ENCODE measurements around the gene ATP13A5. TPM values are rescaled to one million over a fixed set of nuclear protein-coding genes. Genes with fewer than 3 reads are reported as not detected.

Gene ATP13A5
- total and polyA plus RNA-seq, 2 experiments from 2014 or later = not detected

DNA sequence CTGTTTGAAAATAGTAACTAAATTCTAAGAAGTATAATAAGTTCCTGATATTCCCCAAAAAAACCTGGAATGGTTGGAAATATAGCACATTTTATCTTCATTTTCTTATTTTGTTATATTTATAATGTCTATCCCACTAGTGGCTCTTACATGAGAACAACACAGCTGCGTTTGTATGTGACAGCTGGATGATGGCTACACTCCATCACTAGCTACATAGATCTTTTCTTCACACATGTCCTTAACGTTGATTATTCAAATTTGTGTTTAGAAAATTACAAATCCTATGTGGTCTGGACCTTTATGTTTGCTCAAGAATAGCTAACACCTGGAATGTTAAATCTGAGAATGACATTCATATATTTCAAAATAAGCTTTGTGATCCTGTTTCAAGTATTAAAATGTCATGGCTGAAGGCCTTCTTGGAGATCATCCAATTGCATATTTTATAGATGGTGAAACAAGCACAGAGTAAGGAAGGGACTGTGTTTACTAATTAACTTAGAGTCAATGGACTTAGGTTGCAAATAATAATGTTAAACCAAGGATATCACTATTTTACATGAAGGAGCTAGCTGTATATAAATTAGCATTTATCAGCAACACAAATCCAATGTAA, 60.8 kb downstream of the ATP13A5 start:
- DNase-seq (ENCODE audit: low spot score) (no peak), ATAC-seq (no peak)
- no peak overlapping the region for H3K4me3 Mint-ChIP-seq
- H3K9me3 Mint-ChIP-seq = no peaks in the 10 kb centered on the region
- H3K9me2 ChIP-seq (ENCODE audit: insufficient read depth) = peaks cover 4% of the 10 kb centered on the region
- H3K27me3 Mint-ChIP-seq (ENCODE audit: insufficient read depth, low read depth, poor library complexity) = no peaks in the 10 kb centered on the region
- no peak overlapping the region for H3K4me3 ChIP-seq
- no peaks in the 10 kb centered on the region for H3F3A ChIP-seq (replicated peaks; ENCODE audit: low read depth)
- peaks cover 9% of the 10 kb centered on the region for H3K4me1 ChIP-seq (ENCODE audit: insufficient read depth)
- no peaks in the 10 kb centered on the region for H3K36me3 Mint-ChIP-seq (ENCODE audit: low read depth)
- no peaks in the 10 kb centered on the region for H3K36me3 ChIP-seq (ENCODE audit: insufficient read depth)
- H3K27ac Mint-ChIP-seq = no peak overlapping the region
- no peak overlapping the region for H2AFZ ChIP-seq
- no peaks in the 10 kb centered on the region for H3K27me3 ChIP-seq (ENCODE audit: insufficient read depth)
- H3K4me2 ChIP-seq = no peak overlapping the region
- peaks cover 5% of the 10 kb centered on the region for H3K4me1 Mint-ChIP-seq
- H3K27ac ChIP-seq (ENCODE audit: low read depth) = no peak overlapping the region
- no peaks in the 10 kb centered on the region for H4K20me1 ChIP-seq (replicated peaks; ENCODE audit: insufficient read depth)
- TF ChIP-seq ZNF331 (CRISPR knock-in tag; IDR thresholded peaks at IDR 0.05; ENCODE audit: low read depth) (no peak), EZH2phosphoT487 (IDR thresholded peaks at IDR 0.05; ENCODE audit: unreplicated experiment) (no peak), NANOG (IDR thresholded peaks at IDR 0.05; ENCODE audit: borderline replicate concordance) (no peak), EZH2 (IDR thresholded peaks at IDR 0.05; ENCODE audit: low read depth, unreplicated experiment) (no peak), POLR2AphosphoS5 (IDR thresholded peaks at IDR 0.05; ENCODE audit: low read depth) (no peak), STAT1 (IDR thresholded peaks at IDR 0.05; ENCODE audit: unreplicated experiment) (no peak)
- TF ChIP-seq, protein P1, sequence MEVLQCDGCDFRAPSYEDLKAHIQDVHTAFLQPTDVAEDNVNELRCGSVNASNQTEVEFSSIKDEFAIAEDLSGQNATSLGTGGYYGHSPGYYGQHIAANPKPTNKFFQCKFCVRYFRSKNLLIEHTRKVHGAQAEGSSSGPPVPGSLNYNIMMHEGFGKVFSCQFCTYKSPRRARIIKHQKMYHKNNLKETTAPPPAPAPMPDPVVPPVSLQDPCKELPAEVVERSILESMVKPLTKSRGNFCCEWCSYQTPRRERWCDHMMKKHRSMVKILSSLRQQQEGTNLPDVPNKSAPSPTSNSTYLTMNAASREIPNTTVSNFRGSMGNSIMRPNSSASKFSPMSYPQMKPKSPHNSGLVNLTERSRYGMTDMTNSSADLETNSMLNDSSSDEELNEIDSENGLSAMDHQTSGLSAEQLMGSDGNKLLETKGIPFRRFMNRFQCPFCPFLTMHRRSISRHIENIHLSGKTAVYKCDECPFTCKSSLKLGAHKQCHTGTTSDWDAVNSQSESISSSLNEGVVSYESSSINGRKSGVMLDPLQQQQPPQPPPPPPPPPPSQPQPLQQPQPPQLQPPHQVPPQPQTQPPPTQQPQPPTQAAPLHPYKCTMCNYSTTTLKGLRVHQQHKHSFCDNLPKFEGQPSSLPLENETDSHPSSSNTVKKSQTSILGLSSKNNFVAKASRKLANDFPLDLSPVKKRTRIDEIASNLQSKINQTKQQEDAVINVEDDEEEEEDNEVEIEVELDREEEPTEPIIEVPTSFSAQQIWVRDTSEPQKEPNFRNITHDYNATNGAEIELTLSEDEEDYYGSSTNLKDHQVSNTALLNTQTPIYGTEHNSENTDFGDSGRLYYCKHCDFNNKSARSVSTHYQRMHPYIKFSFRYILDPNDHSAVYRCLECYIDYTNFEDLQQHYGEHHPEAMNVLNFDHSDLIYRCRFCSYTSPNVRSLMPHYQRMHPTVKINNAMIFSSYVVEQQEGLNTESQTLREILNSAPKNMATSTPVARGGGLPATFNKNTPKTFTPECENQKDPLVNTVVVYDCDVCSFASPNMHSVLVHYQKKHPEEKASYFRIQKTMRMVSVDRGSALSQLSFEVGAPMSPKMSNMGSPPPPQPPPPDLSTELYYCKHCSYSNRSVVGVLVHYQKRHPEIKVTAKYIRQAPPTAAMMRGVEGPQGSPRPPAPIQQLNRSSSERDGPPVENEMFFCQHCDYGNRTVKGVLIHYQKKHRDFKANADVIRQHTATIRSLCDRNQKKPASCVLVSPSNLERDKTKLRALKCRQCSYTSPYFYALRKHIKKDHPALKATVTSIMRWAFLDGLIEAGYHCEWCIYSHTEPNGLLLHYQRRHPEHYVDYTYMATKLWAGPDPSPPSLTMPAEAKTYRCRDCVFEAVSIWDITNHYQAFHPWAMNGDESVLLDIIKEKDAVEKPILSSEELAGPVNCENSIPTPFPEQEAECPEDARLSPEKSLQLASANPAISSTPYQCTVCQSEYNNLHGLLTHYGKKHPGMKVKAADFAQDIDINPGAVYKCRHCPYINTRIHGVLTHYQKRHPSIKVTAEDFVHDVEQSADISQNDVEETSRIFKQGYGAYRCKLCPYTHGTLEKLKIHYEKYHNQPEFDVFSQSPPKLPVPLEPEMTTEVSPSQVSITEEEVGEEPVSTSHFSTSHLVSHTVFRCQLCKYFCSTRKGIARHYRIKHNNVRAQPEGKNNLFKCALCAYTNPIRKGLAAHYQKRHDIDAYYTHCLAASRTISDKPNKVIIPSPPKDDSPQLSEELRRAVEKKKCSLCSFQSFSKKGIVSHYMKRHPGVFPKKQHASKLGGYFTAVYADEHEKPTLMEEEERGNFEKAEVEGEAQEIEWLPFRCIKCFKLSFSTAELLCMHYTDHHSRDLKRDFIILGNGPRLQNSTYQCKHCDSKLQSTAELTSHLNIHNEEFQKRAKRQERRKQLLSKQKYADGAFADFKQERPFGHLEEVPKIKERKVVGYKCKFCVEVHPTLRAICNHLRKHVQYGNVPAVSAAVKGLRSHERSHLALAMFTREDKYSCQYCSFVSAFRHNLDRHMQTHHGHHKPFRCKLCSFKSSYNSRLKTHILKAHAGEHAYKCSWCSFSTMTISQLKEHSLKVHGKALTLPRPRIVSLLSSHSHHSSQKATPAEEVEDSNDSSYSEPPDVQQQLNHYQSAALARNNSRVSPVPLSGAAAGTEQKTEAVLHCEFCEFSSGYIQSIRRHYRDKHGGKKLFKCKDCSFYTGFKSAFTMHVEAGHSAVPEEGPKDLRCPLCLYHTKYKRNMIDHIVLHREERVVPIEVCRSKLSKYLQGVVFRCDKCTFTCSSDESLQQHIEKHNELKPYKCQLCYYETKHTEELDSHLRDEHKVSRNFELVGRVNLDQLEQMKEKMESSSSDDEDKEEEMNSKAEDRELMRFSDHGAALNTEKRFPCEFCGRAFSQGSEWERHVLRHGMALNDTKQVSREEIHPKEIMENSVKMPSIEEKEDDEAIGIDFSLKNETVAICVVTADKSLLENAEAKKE (CRISPR knock-in tag; IDR thresholded peaks at IDR 0.05) = no peak
- TF ChIP-seq, protein P2, sequence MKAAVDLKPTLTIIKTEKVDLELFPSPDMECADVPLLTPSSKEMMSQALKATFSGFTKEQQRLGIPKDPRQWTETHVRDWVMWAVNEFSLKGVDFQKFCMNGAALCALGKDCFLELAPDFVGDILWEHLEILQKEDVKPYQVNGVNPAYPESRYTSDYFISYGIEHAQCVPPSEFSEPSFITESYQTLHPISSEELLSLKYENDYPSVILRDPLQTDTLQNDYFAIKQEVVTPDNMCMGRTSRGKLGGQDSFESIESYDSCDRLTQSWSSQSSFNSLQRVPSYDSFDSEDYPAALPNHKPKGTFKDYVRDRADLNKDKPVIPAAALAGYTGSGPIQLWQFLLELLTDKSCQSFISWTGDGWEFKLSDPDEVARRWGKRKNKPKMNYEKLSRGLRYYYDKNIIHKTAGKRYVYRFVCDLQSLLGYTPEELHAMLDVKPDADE (IDR thresholded peaks at IDR 0.05) = no peak
- TF ChIP-seq, protein P3, sequence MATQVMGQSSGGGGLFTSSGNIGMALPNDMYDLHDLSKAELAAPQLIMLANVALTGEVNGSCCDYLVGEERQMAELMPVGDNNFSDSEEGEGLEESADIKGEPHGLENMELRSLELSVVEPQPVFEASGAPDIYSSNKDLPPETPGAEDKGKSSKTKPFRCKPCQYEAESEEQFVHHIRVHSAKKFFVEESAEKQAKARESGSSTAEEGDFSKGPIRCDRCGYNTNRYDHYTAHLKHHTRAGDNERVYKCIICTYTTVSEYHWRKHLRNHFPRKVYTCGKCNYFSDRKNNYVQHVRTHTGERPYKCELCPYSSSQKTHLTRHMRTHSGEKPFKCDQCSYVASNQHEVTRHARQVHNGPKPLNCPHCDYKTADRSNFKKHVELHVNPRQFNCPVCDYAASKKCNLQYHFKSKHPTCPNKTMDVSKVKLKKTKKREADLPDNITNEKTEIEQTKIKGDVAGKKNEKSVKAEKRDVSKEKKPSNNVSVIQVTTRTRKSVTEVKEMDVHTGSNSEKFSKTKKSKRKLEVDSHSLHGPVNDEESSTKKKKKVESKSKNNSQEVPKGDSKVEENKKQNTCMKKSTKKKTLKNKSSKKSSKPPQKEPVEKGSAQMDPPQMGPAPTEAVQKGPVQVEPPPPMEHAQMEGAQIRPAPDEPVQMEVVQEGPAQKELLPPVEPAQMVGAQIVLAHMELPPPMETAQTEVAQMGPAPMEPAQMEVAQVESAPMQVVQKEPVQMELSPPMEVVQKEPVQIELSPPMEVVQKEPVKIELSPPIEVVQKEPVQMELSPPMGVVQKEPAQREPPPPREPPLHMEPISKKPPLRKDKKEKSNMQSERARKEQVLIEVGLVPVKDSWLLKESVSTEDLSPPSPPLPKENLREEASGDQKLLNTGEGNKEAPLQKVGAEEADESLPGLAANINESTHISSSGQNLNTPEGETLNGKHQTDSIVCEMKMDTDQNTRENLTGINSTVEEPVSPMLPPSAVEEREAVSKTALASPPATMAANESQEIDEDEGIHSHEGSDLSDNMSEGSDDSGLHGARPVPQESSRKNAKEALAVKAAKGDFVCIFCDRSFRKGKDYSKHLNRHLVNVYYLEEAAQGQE (IDR thresholded peaks at IDR 0.05; ENCODE audit: unreplicated experiment) = no peak
- no peaks in the 10 kb centered on the region for H3K79me2 ChIP-seq (replicated peaks; ENCODE audit: insufficient read depth)
